NCI-H446 (cell line): ENCODE data around the gene PCDHA10.
"Not testable (repeated sequence)": the region's sequence is repeated elsewhere in the genome, so short reads cannot be mapped to it uniquely, and the experiment has no call there.

Experiments
- DNase-seq, 2 experiments: peaks; one replicate each; lab custom pipeline; 2025; lab: John Stamatoyannopoulos, UW

Gene PCDHA10

DNA sequence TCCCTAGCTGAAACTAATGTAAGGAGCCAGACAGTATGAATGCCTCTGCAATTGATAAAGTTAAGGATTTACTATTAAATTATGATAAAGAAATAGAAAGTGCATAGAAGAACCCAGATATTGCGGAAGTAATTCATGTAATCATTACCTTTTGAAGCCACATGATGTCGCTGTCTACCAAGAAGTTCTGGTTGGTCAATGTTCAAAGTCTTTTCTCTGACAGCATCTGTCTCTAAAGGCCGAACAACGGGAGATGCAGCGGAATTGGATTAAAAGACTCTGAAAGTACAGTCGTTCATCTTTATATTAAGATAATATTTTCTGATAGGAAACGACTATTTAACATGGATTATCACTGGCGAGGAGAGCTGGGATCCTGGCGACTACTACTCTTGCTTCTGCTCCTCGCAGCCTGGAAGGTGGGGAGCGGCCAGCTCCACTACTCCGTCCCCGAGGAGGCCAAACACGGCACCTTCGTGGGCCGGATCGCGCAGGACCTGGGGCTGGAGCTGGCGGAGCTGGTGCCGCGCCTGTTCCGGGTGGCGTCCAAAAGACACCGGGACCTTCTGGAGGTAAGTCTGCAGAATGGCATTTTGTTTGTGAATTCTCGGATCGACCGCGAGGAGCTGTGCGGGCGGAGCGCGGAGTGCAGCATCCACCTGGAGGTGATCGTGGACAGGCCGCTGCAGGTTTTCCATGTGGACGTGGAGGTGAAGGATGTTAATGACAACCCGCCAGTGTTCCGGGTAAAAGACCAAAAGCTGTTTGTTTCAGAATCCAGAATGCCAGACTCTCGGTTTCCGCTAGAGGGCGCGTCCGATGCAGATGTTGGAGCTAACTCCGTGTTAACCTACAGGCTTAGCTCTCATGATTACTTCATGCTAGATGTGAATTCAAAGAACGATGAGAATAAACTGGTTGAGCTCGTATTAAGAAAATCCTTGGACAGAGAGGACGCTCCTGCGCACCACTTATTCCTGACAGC is 14.4 kb upstream of the PCDHA10 start, which contains the start of gene PCDHA8:
Gene PCDHA8, plus strand, starts transcription at position 210 of the 985 bp plus-strand sequence. Its CDS starts 135 bp downstream, at position 345.
- DNase-seq: no peak

- no peak for DNase-seq
Observed at GRCh38 chr5:140842798-140843733, 12.6 kb upstream of the PCDHA10 start.

GRCh38 chr5:140848139-140849102 is 7.3 kb upstream of the PCDHA10 start, which contains the start of gene PCDHA9:
Gene PCDHA9 (plus strand): TSS chr5:140848382. CDS start chr5:140848496, 114 bp downstream.
- not testable (repeated sequence) for DNase-seq

- DNase-seq: not testable (repeated sequence)
Observed at GRCh38 chr5:140849831-140850634, 5.7 kb upstream of the PCDHA10 start.

DNA sequence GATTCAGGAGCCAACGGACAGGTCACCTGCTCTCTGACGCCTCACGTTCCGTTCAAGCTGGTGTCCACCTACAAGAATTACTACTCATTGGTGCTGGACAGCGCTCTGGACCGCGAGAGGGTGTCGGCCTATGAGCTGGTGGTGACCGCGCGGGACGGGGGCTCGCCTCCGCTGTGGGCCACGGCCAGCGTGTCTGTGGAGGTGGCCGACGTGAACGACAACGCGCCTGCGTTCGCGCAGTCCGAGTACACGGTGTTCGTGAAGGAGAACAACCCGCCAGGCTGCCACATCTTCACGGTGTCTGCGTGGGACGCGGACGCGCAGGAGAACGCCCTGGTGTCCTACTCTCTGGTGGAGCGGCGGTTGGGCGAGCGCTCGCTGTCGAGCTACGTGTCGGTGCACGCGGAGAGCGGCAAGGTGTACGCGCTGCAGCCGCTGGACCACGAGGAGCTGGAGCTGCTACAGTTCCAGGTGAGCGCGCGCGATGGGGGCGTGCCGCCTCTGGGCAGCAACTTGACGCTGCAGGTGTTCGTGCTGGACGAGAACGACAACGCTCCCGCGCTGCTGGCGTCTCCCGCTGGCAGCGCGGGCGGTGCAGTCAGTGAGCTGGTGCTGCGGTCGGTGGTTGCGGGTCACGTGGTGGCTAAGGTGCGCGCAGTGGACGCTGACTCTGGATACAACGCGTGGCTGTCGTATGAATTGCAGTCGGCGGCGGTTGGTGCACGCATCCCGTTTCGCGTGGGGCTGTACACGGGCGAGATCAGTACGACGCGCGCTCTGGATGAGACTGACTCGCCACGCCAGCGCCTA is 1.7 kb downstream of the PCDHA10 start:
- DNase-seq: no peak

DNA sequence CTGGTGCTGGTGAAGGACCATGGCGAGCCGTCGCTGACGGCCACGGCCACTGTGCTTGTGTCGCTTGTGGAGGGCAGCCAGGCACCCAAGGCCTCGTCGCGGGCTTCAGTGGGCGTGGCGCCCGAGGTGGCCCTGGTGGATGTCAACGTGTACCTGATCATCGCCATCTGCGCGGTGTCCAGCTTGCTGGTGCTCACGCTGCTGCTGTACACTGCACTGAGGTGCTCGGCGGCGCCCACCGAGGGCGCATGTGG is 2.2 kb downstream of the PCDHA10 start:
- no peak for DNase-seq

DNA sequence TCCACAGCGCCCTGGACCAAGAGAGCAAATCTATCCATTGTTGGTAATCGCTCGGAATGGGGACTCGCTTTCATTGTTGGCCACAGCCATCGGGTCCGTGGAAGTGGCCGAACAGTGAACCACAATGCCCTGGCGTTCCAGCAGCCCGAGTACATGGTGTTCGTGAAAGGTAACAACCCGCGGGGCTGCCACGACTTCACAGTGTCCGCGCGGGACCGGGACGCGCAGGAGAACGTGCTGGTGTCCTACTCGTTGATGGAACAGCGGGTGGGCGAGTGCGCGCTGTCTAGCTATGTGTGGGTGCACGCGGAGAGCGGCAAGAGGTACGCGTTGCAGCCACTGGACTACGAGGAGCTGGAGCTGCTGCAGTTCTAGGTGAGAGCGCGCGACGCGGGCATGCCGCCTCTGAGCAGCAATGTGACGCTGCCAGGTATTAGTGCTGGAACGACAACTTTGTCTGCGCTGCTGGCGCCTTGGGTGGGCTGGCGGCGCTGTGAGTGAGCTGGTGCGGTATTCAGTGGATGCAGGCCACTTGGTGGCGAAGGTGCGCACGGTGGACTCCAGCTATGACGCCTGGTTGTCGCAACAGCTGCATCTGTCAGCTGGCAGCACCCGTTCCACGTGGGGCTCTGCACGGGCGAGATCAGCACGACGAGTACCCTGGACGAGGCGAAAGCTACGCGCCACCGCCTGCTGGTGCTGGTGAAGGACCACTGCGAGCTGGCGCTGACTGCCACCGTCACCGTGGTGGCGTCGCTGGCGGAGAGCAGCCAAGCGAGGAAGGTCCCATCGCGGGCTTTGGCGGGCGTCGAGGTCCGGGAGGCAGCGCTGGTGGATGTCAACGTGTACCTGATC is 7.0 kb downstream of the PCDHA10 start:
- no peak for DNase-seq

DNA sequence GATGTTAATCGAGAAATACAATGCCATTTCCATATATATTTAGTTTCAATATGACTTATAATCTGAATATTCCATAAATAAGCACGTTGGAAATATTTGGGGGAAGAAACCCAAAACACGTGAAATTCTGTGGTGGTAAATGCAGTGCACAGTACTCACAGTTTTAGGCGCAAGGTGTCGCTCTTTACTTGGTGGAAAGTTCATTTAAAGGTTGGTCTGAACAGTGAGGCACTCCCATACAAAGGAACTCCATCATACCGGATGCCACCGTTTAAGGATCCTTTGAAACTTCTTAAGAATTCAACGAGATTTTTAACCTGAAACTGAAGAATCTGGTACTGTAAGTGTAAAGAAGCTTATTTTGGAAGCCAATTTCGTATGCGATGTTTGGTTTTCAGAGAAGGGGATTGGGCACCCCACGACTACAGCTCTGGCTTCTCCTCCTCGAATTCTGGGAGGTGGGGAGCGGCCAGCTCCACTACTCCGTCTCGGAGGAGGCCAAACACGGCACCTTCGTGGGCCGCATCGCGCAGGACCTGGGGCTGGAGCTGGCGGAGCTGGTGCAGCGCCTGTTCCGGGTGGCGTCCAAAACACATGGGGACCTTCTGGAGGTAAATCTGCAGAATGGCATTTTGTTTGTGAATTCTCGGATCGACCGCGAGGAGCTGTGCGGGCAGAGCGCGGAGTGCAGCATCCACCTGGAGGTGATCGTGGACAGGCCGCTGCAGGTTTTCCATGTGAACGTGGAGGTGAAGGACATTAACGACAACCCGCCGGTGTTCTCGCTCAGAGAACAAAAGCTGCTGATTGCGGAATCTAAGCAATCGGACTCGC is 13.2 kb downstream of the PCDHA10 start, which contains the start of gene PCDHA11:
Gene PCDHA11, plus strand, starts transcription at position 237 of the 834 bp plus-strand sequence. Its CDS starts 147 bp downstream, at position 384.
- DNase-seq: no peak

DNA sequence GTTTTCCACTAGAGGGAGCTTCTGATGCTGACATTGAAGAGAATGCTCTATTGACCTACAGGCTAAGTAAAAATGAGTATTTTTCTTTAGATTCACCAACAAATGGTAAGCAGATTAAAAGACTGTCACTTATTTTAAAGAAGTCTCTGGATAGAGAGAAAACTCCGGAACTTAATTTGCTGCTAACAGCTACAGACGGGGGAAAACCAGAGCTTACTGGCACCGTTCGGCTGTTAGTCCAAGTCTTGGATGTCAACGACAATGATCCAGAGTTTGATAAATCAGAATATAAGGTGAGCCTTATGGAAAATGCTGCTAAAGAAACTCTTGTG is 13.8 kb downstream of the PCDHA10 start:
- no peak for DNase-seq

GRCh38 chr5:140870221-140871201 is 14.8 kb downstream of the PCDHA10 start:
- DNase-seq: no peak

- DNase-seq: no peak
Observed at GRCh38 chr5:140875085-140876065, 19.7 kb downstream of the PCDHA10 start, which contains the start of gene PCDHA12. Gene PCDHA12 (plus strand): TSS chr5:140875308. CDS start chr5:140875473, 165 bp downstream.

DNA sequence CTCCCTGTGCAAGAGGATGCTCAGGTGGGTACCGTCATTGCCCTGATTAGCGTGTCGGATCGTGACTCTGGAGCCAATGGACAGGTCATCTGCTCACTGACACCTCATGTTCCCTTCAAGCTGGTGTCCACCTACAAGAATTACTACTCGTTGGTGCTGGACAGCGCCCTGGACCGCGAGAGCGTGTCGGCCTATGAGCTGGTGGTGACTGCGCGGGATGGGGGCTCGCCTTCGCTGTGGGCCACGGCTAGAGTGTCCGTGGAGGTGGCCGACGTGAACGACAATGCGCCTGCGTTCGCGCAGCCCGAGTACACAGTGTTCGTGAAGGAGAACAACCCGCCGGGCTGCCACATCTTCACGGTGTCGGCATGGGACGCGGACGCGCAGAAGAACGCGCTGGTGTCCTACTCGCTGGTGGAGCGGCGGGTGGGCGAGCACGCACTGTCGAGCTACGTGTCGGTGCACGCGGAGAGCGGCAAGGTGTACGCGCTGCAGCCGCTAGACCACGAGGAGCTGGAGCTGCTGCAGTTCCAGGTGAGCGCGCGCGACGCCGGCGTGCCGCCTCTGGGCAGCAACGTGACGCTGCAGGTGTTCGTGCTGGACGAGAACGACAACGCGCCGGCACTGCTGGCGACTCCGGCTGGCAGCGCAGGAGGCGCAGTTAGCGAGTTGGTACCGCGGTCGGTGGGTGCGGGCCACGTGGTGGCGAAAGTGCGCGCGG is 21.0 kb downstream of the PCDHA10 start:
- DNase-seq: not testable (repeated sequence)

GRCh38 chr5:140877262-140877581 is 21.5 kb downstream of the PCDHA10 start:
- no peak for DNase-seq

- DNase-seq: no peak
Observed at GRCh38 chr5:140881889-140882590, 26.3 kb downstream of the PCDHA10 start, which contains the start of gene PCDHA13. Gene PCDHA13 (plus strand): TSS chr5:140882124. CDS start chr5:140882269, 145 bp downstream.
